GM11168 (cell line): ENCODE data around the gene TRIM38.

Experiments used
- in situ Hi-C: fragments of 300-500 bp; cut with MboI; formaldehyde crosslinking; loops from one replicate; pipeline ENCODE4 v1.12.0; 2022; ENCODE audit warnings: low sequenced_read_pairs; ENCODE audit not compliant: unreplicated experiment

Gene TRIM38

GRCh38 chr6:26034905-26035304 lies 72.3 kb downstream of the TRIM38 start:
- in situ Hi-C loops, result loop anchor here (5.0 to 25.0 kb wide), 3 partner anchors 152 to 1800 kb away; a partner anchor contains a TSS
